Glutamatergic neuron (in vitro differentiated cells): ENCODE results near the gene MAN2A2. TPM values are rescaled to one million over a fixed set of nuclear protein-coding genes. Genes with fewer than 3 reads are reported as not detected.

Experiments
- DNase-seq: peaks from one replicate; pipeline ENCODE4 v3.0.0; 2022
- H3K27ac Mint-ChIP-seq: one replicate; pipeline ENCODE4 v1.8.0; 2020; ENCODE audit warnings: mild to moderate bottlenecking, mixed read lengths, inconsistent platforms; ENCODE audit not compliant: unreplicated experiment
- H3K27me3 Mint-ChIP-seq: one replicate; pipeline ENCODE4 v1.8.0; 2020; ENCODE audit warnings: mild to moderate bottlenecking, moderate library complexity, mixed read lengths, inconsistent platforms; ENCODE audit not compliant: unreplicated experiment
- H3K36me3 Mint-ChIP-seq: one replicate; pipeline ENCODE4 v1.8.0; 2020; ENCODE audit warnings: mild to moderate bottlenecking, mixed read lengths, inconsistent platforms; ENCODE audit not compliant: unreplicated experiment
- H3K4me1 Mint-ChIP-seq: one replicate; pipeline ENCODE4 v1.8.0; 2020; ENCODE audit warnings: mild to moderate bottlenecking, low read depth, mixed read lengths, inconsistent platforms; ENCODE audit not compliant: unreplicated experiment
- H3K4me3 Mint-ChIP-seq: one replicate; pipeline ENCODE4 v1.8.0; 2020; ENCODE audit warnings: mild to moderate bottlenecking, mixed read lengths, inconsistent platforms; ENCODE audit not compliant: unreplicated experiment
- H3K9me3 Mint-ChIP-seq: one replicate; pipeline ENCODE4 v1.8.0; 2020; ENCODE audit warnings: mild to moderate bottlenecking, moderate library complexity, mixed read lengths, inconsistent platforms; ENCODE audit not compliant: unreplicated experiment
- CTCF ChIP-seq: fragments of 200-600 bp; sonication (generic); IDR thresholded peaks from one replicate; pipeline ENCODE4 v1.5.0; 2021; ENCODE audit not compliant: partially characterized antibody, unreplicated experiment
- total RNA-seq: library from RNA; stranded (reverse); fragmentation: NEBNext Ultra II Directional; extraction: Animal tissue kit (Norgen Biotek cat#: 25700); gene quantifications from one replicate; pipeline ENCODE4 v1.2.1, GENCODE V29; 2021; ENCODE audit not compliant: unreplicated experiment

The MAN2A2 gene
- total RNA-seq, 1 donor from 2014 or later = 81.8 TPM

- Mint-ChIP-seq H3K4me1 (peaks cover 17% of the 10 kb centered on the region), H3K27me3 (peaks cover 5% of the 10 kb centered on the region), H3K36me3 (no peaks in the 10 kb centered on the region), H3K4me3 (no peak within 1 kb of the TSS), H3K9me3 (peaks cover 1% of the 10 kb centered on the region), H3K27ac (no peak within 1 kb of the TSS)
- no peak for TF ChIP-seq CTCF
- DNase-seq = no peak
Observed at GRCh38 chr15:90883976-90884718, 19.0 kb upstream of the MAN2A2 start, which contains the start of gene FES. TSS of gene FES (plus strand) at chr15:90884504. CDS start at chr15:90885046, 542 bp downstream.

- peaks cover 1% of the 10 kb centered on the region for H3K9me3 Mint-ChIP-seq
- no peak for DNase-seq
- H3K27ac Mint-ChIP-seq = no peak overlapping the region
- peaks cover 4% of the 10 kb centered on the region for H3K27me3 Mint-ChIP-seq
- H3K4me3 Mint-ChIP-seq = no peak overlapping the region
- H3K36me3 Mint-ChIP-seq = no peaks in the 10 kb centered on the region
- peaks cover 17% of the 10 kb centered on the region for H3K4me1 Mint-ChIP-seq
- TF ChIP-seq CTCF = no peak
Observed at GRCh38 chr15:90884719-90885431, 18.2 kb upstream of the MAN2A2 start.

GRCh38 chr15:90885432-90886290 lies 17.4 kb upstream of the MAN2A2 start:
- Mint-ChIP-seq H3K27ac (peak overlapping the region; percentile 43), H3K4me1 (peaks cover 17% of the 10 kb centered on the region)

GRCh38 chr15:90886291-90886614 lies 16.8 kb upstream of the MAN2A2 start:
- no peak for DNase-seq
- no peak overlapping the region for H3K27ac Mint-ChIP-seq
- no peak overlapping the region for H3K4me3 Mint-ChIP-seq
- peaks cover 1% of the 10 kb centered on the region for H3K9me3 Mint-ChIP-seq
- peaks cover 4% of the 10 kb centered on the region for H3K27me3 Mint-ChIP-seq
- peaks cover 17% of the 10 kb centered on the region for H3K4me1 Mint-ChIP-seq
- TF ChIP-seq CTCF = peak; percentile 45
- no peaks in the 10 kb centered on the region for H3K36me3 Mint-ChIP-seq

More at GRCh38 chr15:90885432-90886290, 17.4 kb upstream of the MAN2A2 start:
- no peak overlapping the region for H3K4me3 Mint-ChIP-seq
- peaks cover 1% of the 10 kb centered on the region for H3K9me3 Mint-ChIP-seq
- TF ChIP-seq CTCF = peak; percentile 93
- peaks cover 4% of the 10 kb centered on the region for H3K27me3 Mint-ChIP-seq
- no peaks in the 10 kb centered on the region for H3K36me3 Mint-ChIP-seq
- DNase-seq = peak; percentile 89
